Cerebellar nuclear complex (tissue), 1 donor: Measurements from ENCODE around the gene TSC22D4.
"Not testable (repeated sequence)": the region's sequence is repeated elsewhere in the genome, so short reads cannot be mapped to it uniquely, and the experiment has no call there.

Experiments used
- DNase-seq, 2 experiments: peaks; one replicate each; lab custom pipeline; 2025; lab: John Stamatoyannopoulos, UW

The TSC22D4 gene

DNA sequence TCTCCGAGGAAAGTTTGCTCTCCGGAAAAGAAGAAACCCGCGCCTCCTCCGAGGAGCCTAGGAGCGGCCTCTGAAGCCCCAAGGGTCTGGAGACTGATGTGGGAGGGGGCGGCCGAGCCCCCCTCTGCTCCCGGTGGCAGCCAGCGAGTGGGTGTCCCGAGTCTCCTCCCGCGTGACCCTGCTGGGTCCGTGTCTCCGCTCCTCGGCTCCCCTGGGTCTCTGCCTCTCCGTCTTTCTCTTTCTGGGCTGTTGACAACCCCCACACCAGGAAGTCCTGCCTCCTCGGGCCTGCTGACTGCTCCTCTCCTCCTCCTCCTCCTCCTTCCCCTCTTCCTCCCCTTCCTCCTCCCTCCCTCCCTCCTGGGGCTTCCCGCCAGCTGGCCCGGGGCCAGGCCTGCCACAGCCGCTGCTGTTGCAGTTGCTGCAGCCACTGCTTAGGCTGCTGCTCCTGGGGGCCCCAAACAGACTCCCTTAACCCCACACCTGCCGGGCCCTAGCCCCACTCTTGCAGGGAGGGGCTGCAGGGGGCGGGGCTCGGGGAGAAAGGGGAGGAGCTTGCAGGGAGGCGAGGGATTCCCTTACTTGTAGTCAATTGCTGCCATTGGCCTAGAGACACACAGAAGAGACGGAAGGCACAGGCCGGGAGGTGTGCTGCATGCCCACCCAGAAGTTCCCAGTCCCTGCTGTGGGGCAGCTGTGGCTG lies at the start of gene TSC22D4:
TSC22D4 (minus strand) TSS at position 257 of the 703 bp plus-strand sequence. CDS start 1,176 bp downstream, outside the sequence.
- peak; percentile 69 to 92 for DNase-seq

GRCh38 chr7:100528108-100528866 lies 49.3 kb upstream of the TSC22D4 start:
- not testable (repeated sequence) for DNase-seq

DNA sequence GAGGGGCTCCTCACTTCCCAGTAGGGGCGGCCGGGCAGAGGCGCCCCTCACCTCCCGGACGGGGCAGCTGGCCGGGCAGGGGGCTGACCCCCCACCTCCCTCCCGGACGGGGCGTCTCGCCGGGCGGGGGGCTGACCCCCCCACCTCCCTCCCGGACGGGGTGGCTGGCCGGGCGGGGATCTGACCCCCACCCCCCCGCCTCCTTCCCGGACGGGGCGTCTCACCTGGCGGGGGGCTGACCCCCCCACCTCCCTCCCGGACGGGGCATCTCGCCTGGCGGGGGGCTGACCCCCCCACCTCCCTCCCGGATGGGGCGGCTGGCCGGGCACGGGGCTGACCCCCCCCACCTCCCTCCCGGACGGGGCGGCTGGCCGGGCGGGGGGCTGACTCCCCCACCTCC lies 44.2 kb upstream of the TSC22D4 start:
- DNase-seq = not testable (repeated sequence)

GRCh38 chr7:100521909-100522593 lies 43.0 kb upstream of the TSC22D4 start:
- DNase-seq = not testable (repeated sequence)

DNA sequence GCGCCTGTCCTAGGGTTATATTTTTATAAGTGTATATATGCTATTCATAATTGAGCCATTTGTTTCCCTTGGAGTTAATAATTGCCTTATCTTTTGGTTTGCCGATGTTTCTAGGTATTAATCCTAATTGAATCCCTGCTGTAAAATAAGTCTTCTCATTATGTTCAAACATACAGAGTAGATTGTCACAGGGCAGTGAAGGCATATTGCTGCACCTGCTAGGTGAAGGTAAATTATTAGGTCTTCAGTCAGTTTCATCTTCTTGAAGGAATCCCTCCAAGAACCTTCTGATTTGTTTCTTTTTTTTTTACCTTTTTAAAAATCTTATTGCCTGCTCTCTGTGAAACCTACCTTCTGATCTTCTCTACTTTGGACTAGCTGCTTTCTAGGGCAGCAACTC lies 42.1 kb upstream of the TSC22D4 start:
- no peak for DNase-seq

- DNase-seq = no peak
Observed at GRCh38 chr7:100520138-100520537, 41.1 kb upstream of the TSC22D4 start.

DNA sequence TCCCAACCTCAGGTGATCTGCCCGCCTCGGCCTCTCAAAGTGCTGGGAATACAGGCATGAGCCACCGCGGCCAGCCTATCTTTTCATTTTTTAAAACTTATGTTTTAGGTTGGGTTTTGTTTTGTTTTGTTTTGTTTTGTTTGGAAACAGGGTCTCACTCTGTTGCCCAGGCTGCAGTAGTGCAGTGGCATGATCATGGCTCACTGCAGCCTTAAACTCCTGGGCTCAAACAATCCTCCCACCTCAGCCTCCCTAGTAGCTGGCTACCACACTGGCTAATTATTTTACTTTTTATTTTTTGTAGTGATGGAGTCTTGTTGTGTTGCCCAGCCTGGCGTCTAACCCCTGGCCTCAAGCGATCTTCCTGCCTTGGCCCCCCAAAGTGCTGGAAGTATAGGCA lies 40.6 kb upstream of the TSC22D4 start:
- DNase-seq = no peak

GRCh38 chr7:100517305-100517704 lies 38.3 kb upstream of the TSC22D4 start:
- no peak for DNase-seq

- no peak for DNase-seq
Observed at GRCh38 chr7:100516135-100516812, 37.3 kb upstream of the TSC22D4 start.

GRCh38 chr7:100515072-100515532 lies 36.1 kb upstream of the TSC22D4 start:
- DNase-seq = no peak

GRCh38 chr7:100513212-100513810 lies 34.3 kb upstream of the TSC22D4 start:
- no peak for DNase-seq

DNA sequence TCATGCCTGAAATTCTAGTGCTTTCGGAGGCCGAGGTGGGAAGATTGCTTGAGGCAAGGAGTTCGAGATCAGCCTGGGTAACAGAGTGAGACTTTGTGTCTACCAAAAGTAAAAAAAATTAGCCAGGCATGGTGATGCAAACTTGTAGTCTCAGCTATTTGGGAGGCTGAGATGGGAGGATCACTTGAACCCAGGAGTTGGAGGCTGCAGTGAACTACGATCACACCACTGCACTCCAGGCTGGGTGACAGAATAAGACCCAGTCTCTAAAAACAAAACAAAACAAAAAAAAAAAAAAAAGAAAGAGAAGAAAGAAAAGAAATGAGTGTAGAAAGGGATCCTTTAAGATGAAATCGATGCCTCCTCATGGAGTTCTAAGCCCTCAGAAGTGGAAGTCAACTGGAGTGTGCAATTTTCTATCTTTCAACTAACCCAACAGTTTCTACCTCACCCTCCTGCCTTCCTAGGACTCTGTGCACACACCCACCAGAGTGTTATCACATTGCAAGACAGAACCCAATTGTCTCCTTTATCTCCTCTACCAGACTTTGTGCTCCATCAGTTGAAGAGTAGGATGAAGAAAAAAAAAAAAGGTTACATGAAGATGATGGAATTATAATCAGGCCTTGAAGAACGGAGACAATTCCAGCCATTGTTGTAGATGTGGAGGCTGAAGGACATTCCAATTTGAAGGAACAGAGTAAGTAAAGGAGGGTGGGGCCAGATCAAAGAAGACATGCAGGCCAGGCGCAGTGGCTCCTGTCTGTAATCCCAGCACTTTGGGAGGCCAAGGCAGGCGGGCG lies 31.6 kb upstream of the TSC22D4 start:
- DNase-seq = no peak

DNA sequence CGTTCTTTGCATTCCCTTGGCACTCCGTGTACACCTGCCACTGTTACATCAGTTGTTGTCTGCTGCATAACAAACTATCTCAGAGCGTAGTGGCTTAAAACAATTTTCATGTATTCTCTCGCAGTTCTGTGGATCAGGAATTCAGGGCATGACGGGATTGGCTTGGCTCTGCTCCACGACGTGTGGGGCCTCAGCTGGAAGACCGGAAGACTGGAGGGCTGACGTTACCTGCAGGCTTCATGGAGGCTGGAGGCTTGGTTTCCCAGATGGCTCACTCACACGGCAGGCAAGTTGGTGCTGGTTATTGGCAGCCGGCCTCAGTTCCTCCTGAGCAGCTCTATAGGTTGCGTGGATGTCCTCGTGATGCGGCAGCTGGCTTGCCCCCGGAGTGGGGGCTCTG lies 30.2 kb upstream of the TSC22D4 start:
- DNase-seq = no peak

- DNase-seq = no peak
Observed at GRCh38 chr7:100506356-100506923, 27.4 kb upstream of the TSC22D4 start.

GRCh38 chr7:100504887-100505611 lies 26.0 kb upstream of the TSC22D4 start:
- DNase-seq = no peak

GRCh38 chr7:100504031-100504430 lies 25.0 kb upstream of the TSC22D4 start:
- DNase-seq = not testable (repeated sequence)

DNA sequence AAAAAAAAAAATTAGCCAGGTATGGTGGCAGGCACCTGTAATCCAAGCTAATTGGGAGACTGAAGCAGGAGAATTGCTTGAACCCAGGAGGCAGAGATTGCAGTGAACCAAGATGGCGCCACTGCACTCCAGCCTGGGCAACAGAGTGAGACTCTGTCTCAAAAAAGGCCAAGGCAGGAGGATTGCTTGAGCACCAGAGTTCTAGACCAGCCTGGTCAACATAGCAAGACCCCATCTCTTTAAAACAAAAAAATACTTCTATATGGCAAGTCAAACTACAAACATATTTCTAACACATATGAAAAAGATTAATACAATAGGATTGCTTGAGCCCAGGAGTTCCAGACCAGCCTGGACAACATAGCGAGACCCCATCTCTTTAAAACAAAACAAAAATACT lies 21.7 kb upstream of the TSC22D4 start:
- DNase-seq = not testable (repeated sequence)

- no peak for DNase-seq
Observed at GRCh38 chr7:100496509-100496908, 17.5 kb upstream of the TSC22D4 start.

DNA sequence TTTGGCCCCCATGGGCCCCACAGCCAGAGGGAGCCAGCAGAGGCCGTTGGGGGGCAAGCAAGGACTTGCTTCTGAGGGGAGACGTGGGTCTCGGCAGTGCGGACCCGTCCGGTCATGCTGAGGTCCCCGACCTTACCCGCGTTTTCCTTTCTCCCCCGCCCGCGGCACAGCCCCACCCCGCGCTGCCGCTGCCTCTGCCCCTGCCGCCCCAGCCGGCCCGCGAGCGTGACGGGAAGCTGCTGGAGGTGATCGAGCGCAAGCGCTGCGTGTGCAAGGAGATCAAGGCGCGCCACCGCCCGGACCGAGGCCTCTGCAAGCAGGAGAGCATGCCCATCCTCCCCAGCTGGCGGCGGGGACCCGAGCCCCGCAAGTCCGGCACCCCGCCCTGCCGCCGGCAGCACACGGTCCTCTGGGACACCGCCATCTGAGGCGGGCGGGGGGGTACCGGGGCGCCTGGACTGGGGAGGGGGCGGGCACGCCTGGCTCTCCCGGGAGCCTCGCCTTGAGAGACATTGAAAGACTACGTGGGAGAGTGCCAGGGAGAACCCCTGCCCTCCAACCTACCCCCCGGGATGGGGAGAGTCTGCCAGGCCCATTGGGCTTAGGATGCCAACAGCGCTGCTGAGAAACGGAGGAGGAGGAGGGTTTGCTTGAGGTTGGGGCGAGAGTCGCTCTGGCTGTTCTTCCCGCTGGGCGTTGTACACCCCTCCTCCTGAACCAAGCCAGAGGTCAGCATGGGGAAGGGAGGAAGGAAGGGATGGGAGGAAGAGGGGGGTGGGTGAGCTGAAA lies 14.7 kb upstream of the TSC22D4 start:
- no peak for DNase-seq
